A549 (cell line): ENCODE data around the gene IGF1.

ENCODE experiments used
- CHD4 ChIP-seq: fragments of 200-600 bp; sonication (generic); IDR thresholded peaks from 2 replicates; pipeline ENCODE4 v1.6.1; 2016; ENCODE audit warnings: antibody characterized with exemption, mild to moderate bottlenecking, borderline replicate concordance
- EP300 ChIP-seq, 2 experiments: fragments of >200 bp; sonication (Bioruptor Twin); formaldehyde crosslinking; IDR thresholded peaks; 2 replicates in 1 of 2; 3 replicates in 1 of 2; pipeline ENCODE4 v1.6.1; 2016 to 2017
- MAFK ChIP-seq: fragments of 450-650 bp; IDR thresholded peaks from 2 replicates; pipeline ENCODE4 v1.6.1; 2014; ENCODE audit not compliant: partially characterized antibody
- REST ChIP-seq: fragments of 200-600 bp; sonication (generic); IDR thresholded peaks from 2 replicates; pipeline ENCODE4 v1.6.1; 2016; ENCODE audit warnings: antibody characterized with exemption, mild to moderate bottlenecking, moderate library complexity
- TF ChIP-seq, protein P1 (sequence below): fragments of 250-450 bp; sonication (Bioruptor Pico); IDR thresholded peaks from 2 replicates; pipeline ENCODE4 v1.5.0; 2020; ENCODE audit warnings: low read depth, mild to moderate bottlenecking, moderate library complexity

GRCh38 chr12:102423462-102423861 lies 56.9 kb downstream of the IGF1 start:
- TF ChIP-seq REST (no peak), EP300 (IDR thresholded peaks at IDR 0.05) (no peak), MAFK (peak; percentile 38), CHD4 (no peak)
- TF ChIP-seq, protein P1, sequence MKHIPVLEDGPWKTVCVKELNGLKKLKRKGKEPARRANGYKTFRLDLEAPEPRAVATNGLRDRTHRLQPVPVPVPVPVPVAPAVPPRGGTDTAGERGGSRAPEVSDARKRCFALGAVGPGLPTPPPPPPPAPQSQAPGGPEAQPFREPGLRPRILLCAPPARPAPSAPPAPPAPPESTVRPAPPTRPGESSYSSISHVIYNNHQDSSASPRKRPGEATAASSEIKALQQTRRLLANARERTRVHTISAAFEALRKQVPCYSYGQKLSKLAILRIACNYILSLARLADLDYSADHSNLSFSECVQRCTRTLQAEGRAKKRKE (CRISPR knock-in tag) = no peak
